RWPE1 (cell line): ENCODE data around the gene FHOD3.

Experiments
- CTCF ChIA-PET: fragments of 350-600 bp; sonication (Branson Sonifier 250); formaldehyde crosslinking; extraction: SDS; loops from one replicate; lab custom pipeline; 2021; lab: Yijun Ruan, JAX
- POLR2A ChIA-PET: fragments of 400-600 bp; formaldehyde crosslinking; extraction: SDS; loops from one replicate; lab custom pipeline; 2020; ENCODE audit warnings: antibody characterized with exemption; ENCODE audit not compliant: low non-redundant PET; lab: Yijun Ruan, JAX
- DNase-seq: peaks from one replicate; pipeline ENCODE4 v3.0.0; 2012; ENCODE audit warnings: low spot score
- H3K27ac ChIP-seq: fragments of 450-650 bp; 2 replicates; pipeline ENCODE4 v1.5.1; 2017
- TF ChIP-seq, protein P1 (sequence below): fragments of 450-650 bp; conservative IDR thresholded peaks from 2 replicates; pipeline ENCODE4 v1.5.1; 2017; ENCODE audit warnings: low read depth, mild to moderate bottlenecking

The FHOD3 gene

DNA sequence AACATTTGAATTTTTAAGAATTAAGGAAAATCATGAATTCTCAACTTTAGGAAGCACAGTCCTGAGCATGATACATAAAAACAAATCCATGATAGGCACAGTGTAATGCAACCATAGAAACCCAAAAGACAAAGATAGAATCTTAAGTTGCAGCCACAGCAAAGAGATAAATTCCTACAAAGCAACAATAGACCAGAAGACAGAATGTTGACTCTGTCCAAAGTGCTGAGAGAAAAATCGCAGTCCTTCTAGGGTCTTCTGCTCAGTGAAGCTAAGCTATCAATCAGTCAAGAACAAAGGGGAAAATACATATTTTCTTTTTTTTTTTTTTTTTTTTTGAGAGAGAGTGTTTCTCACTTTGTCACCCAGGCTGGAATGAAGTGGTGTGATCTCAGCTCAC lies 22.0 kb upstream of the FHOD3 start:
- DNase-seq = no peak
- TF ChIP-seq, protein P1, sequence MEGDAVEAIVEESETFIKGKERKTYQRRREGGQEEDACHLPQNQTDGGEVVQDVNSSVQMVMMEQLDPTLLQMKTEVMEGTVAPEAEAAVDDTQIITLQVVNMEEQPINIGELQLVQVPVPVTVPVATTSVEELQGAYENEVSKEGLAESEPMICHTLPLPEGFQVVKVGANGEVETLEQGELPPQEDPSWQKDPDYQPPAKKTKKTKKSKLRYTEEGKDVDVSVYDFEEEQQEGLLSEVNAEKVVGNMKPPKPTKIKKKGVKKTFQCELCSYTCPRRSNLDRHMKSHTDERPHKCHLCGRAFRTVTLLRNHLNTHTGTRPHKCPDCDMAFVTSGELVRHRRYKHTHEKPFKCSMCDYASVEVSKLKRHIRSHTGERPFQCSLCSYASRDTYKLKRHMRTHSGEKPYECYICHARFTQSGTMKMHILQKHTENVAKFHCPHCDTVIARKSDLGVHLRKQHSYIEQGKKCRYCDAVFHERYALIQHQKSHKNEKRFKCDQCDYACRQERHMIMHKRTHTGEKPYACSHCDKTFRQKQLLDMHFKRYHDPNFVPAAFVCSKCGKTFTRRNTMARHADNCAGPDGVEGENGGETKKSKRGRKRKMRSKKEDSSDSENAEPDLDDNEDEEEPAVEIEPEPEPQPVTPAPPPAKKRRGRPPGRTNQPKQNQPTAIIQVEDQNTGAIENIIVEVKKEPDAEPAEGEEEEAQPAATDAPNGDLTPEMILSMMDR = no peak
- ChIA-PET POLR2A (no interaction called here), CTCF (interaction anchor here (0.7 kb wide), 2 partner anchors 78 to 151 kb away, joined by 3 read pairs; no protein-coding TSS in a partner anchor)
- H3K27ac ChIP-seq = no peak overlapping the region

DNA sequence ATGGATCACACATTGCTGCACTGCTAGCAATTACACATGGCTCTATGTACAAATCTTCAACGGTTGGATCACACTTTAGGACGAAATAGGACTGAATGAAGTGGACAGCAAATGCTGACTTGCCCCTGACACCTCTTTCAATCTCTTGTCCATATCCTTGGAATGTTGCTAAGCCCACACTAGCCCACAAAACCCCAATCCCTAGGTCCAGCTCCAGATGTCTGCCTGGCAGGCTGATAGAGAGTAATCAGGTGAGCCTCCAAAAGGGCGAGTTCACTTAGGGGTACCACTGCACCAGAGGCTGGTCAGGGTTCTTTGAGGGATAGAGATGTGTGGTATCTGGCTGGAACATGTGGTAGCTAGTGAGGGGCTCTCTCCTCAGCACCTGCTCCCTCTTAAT lies 18.5 kb upstream of the FHOD3 start:
- TF ChIP-seq, protein P1 = no peak
- ChIA-PET POLR2A (no interaction called here), CTCF (interaction anchor here (0.6 kb wide), 1 partner anchor 720 kb away, joined by 3 read pairs; no protein-coding TSS in a partner anchor)
- no peak for DNase-seq
- no peak overlapping the region for H3K27ac ChIP-seq

DNA sequence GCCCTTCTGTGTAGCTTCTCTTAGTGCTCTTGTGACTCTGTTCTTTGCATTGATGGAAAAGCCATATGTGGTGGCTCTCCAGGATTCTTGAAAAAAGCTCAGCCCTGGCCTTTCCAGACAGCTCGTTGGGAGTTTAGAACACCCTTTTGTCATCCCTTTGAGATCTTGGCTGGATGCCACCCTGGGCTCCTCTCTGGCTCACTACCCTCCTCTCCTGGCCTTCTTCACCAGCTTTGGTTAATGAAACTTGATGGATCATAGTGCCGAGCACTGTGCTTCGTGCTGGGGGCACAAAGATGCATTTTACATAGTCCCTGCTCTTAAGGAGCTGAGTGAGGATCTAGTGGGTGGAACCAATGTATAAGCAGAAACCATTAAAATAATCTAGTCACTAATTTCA lies 15.6 kb upstream of the FHOD3 start:
- CTCF ChIA-PET = interaction anchor here (0.6 kb wide), 1 partner anchor 18 kb away, joined by 3 read pairs; no protein-coding TSS in a partner anchor

DNA sequence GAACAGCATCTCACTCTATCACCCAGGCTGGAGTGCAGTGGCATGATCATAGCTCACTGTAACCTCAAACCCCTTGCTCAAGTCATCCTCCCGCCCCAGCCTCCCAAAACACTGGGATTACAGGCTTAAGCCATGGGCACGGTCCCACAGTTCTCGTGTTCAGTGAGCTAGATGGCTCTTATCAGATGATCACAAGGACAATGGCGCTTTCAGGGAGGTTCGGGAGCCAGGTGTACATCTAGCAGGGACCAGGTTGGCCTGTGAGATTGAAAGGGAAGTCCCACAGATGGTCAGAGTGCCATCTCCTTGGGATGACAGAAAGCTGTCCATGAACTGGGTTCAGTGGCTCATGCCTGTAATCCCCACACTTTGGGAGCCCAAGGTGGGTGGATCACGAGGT lies 14.1 kb upstream of the FHOD3 start:
- TF ChIP-seq, protein P1 = no peak
- ChIA-PET POLR2A (no interaction called here), CTCF (interaction anchor here (1.4 kb wide), 1 partner anchor 188 kb away, joined by 5 read pairs; no protein-coding TSS in a partner anchor)
- no peak for DNase-seq
- no peak overlapping the region for H3K27ac ChIP-seq

More for the DNA sequence above, 15.6 kb upstream of the FHOD3 start:
- TF ChIP-seq, protein P1 = no peak
- H3K27ac ChIP-seq = no peak overlapping the region
- POLR2A ChIA-PET = no interaction called here
- DNase-seq = no peak

DNA sequence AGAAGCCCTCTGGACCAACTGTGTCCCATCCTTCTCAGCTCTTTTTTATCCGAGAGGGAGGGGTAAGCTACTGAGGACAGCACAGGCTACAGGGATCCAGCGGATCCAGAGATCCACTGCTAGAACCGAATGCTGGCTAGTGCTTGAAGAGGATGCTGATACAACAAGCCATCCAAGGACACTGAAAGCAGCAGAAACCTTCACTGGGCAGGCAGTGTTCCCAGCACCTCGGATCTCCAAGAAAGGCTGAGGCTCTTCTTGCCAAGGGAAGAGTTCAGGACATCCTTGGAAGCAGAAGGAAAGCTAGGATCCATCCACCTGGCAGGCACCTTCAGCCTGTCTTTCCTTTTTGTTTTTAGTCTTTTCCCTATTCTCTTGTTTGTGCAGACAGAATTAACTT lies 13.2 kb upstream of the FHOD3 start:
- TF ChIP-seq, protein P1 = no peak

DNA sequence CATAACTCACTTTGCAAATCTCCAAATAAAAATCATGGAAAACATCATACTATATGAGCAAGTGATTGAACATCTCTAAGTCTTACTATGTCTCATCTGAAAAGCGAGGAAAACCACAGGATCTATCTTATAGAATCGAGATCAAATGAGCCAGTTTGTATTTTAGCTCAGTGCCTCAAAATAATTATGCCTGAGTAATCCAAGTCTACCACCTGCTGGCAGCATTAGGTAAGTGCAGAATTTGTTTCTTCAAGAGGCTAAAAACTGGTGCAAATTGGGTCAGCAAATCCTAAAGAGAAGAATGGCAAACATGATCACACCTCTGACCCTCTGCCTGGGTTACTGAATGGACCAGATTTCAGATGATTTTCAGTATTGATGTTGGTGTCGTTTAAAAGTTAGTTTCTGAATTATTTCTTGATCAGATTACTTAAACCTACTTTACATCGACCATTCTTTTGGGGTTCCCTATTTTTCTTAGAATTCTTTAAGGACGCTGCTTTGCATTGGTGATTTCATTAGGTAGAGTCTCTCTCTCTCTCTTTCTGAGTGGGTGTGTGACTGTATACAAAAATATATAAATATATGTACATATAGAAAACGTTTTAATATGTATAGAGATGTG lies 12.7 kb upstream of the FHOD3 start:
- POLR2A ChIA-PET = no interaction called here
- no peak overlapping the region for H3K27ac ChIP-seq
- TF ChIP-seq, protein P1 = peak; percentile 87
- peak; percentile 20 for DNase-seq
- CTCF ChIA-PET = interaction anchor here (0.7 to 1.0 kb wide), 3 partner anchors 189 to 267 kb away, joined by 3 to 6 read pairs (median 3); no protein-coding TSS in a partner anchor

More for the DNA sequence above, 13.2 kb upstream of the FHOD3 start:
- ChIA-PET POLR2A (no interaction called here), CTCF (interaction anchor here (0.7 to 1.4 kb wide), 3 partner anchors 188 to 267 kb away, joined by 3 to 6 read pairs (median 4); no protein-coding TSS in a partner anchor)
- no peak overlapping the region for H3K27ac ChIP-seq
- DNase-seq = no peak
